ENCODE measurements around the gene DISC1.

DISC1 gene

GRCh38 chr1:231613419-231614349, 12.9 kb upstream of the DISC1 start:
- Histone ChIP-seq H4K20me1 (ENCODE audit: insufficient read depth, low read length) (no peaks in the 10 kb centered on the region), H2AFZ (ENCODE audit: low read length) (no peak overlapping the region), H3K36me3 (ENCODE audit: insufficient read depth, low read length) (no peaks in the 10 kb centered on the region; the same call in 1 of the 2 replicates), H3K9me3 (ENCODE audit: low read length) (no peaks in the 10 kb centered on the region), H3F3A (ENCODE audit: insufficient read depth, low read length) (no peaks in the 10 kb centered on the region), H3K9me2 (ENCODE audit: low read depth, low read length) (no peaks in the 10 kb centered on the region), H3K9ac (ENCODE audit: low read length) (no peak overlapping the region), H3K4me1 (ENCODE audit: insufficient read depth, low read length, severe bottlenecking) (peaks cover 17% of the 10 kb centered on the region), H3K4me3 (ENCODE audit: low read depth, low read length, poor library complexity, severe bottlenecking) (no peak overlapping the region), H3K4me2 (ENCODE audit: low read length) (no peak overlapping the region), H3K79me2 (ENCODE audit: insufficient read depth, low read length) (no peaks in the 10 kb centered on the region), H3K27ac (ENCODE audit: low read depth, low read length, poor library complexity, severe bottlenecking) (no peak overlapping the region), H3K27me3 (ENCODE audit: insufficient read depth, low read length) (peaks cover 7% of the 10 kb centered on the region; the same call in 1 of the 2 replicates)
- TF ChIP-seq CTCF (IDR thresholded peaks at IDR 0.05; ENCODE audit: low read length): no peak

GRCh38 chr1:231616667-231617066, 9.9 kb upstream of the DISC1 start:
- Histone ChIP-seq H2AFZ (ENCODE audit: low read length) (no peak overlapping the region), H4K20me1 (ENCODE audit: insufficient read depth, low read length) (no peaks in the 10 kb centered on the region), H3K4me2 (ENCODE audit: low read length) (no peak overlapping the region), H3K36me3 (ENCODE audit: insufficient read depth, low read length) (no peaks in the 10 kb centered on the region; the same call in 1 of the 2 replicates), H3K9ac (ENCODE audit: low read length) (no peak overlapping the region), H3K4me3 (ENCODE audit: low read depth, low read length, poor library complexity, severe bottlenecking) (no peak overlapping the region), H3K79me2 (ENCODE audit: insufficient read depth, low read length) (no peaks in the 10 kb centered on the region), H3K9me2 (ENCODE audit: low read depth, low read length) (no peaks in the 10 kb centered on the region), H3K27ac (ENCODE audit: low read depth, low read length, poor library complexity, severe bottlenecking) (no peak overlapping the region), H3K9me3 (ENCODE audit: low read length) (no peaks in the 10 kb centered on the region), H3K27me3 (ENCODE audit: insufficient read depth, low read length) (peaks cover 7% of the 10 kb centered on the region; the same call in 1 of the 2 replicates), H3K4me1 (ENCODE audit: insufficient read depth, low read length, severe bottlenecking) (peaks cover 17% of the 10 kb centered on the region), H3F3A (ENCODE audit: insufficient read depth, low read length) (no peaks in the 10 kb centered on the region)
- TF ChIP-seq CTCF (IDR thresholded peaks at IDR 0.05; ENCODE audit: low read length): no peak
- TF ChIP-seq EZH2 (IDR thresholded peaks at IDR 0.05; ENCODE audit: borderline replicate concordance, low read length): no peak

- no peaks in the 10 kb centered on the region for H3F3A ChIP-seq (ENCODE audit: insufficient read depth, low read length)
- TF ChIP-seq EZH2 (IDR thresholded peaks at IDR 0.05; ENCODE audit: borderline replicate concordance, low read length): no peak
- no peak for TF ChIP-seq CTCF (IDR thresholded peaks at IDR 0.05; ENCODE audit: low read length)
- H3K79me2 ChIP-seq (ENCODE audit: insufficient read depth, low read length): no peaks in the 10 kb centered on the region
- H3K36me3 ChIP-seq (ENCODE audit: insufficient read depth, low read length): no peaks in the 10 kb centered on the region; the same call in 1 of the 2 replicates
- H3K9me2 ChIP-seq (ENCODE audit: low read depth, low read length): no peaks in the 10 kb centered on the region
- no peaks in the 10 kb centered on the region for H3K4me1 ChIP-seq (ENCODE audit: insufficient read depth, low read length, severe bottlenecking)
- H3K4me3 ChIP-seq (ENCODE audit: low read depth, low read length, poor library complexity, severe bottlenecking): no peak overlapping the region
- no peak overlapping the region for H3K27ac ChIP-seq (ENCODE audit: low read depth, low read length, poor library complexity, severe bottlenecking)
- H2AFZ ChIP-seq (ENCODE audit: low read length): no peak overlapping the region
- no peaks in the 10 kb centered on the region for H4K20me1 ChIP-seq (ENCODE audit: insufficient read depth, low read length)
- no peak overlapping the region for H3K4me2 ChIP-seq (ENCODE audit: low read length)
- H3K9me3 ChIP-seq (ENCODE audit: low read length): no peaks in the 10 kb centered on the region
- H3K27me3 ChIP-seq (ENCODE audit: insufficient read depth, low read length): peaks cover 7% of the 10 kb centered on the region; the same call in 1 of the 2 replicates
- no peak overlapping the region for H3K9ac ChIP-seq (ENCODE audit: low read length)
Measured at GRCh38 chr1:231618609-231619256, 7.9 kb upstream of the DISC1 start.

Data from OCI-LY1 (cell line).